ENCODE results near the gene TBC1D17.

The TBC1D17 gene

DNA sequence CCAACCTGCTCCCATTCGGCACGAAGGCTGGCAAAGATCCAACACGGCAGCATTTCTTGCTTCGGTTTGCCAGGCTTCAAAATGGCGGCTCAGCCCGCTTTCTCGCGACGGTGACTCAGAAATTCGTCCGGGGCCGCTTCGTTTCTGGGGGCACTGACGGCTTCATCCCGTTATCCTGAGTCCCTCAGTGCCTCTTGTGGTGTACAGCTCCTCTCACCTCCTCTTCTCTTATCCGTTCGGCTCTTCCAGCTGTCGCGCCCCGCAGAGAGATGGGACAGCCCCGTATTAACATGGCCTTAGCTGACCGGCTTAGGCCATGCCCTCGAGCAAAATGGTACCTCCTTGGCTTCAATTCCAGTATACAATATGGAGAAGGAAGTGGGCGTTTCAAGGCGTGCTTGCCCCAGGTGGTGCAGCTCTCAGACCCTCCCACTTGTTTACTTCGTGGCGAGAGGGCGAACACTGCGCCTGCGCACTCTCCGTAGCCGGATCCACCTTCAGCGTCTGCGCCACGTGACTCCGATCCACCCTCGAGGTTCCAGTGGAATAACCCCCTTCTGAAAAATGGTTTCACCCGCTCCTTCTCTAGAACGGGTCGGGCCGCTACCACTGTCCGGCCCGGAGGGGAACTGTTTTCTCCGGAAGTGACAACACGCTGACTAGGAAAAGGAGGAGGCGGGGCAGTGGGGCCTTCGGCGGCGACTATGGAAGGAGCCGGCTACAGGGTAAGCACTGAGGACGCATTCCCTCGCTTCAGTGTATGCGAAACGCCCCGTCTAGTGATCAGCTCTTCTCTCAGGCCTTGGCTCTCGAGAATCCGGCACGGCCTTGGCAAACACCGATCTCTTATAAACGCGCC is at the start of gene TBC1D17, which contains the start of gene AKT1S1:
Gene TBC1D17 (plus strand): TSS at position 683 of the 859 bp plus-strand sequence. CDS start 22 bp downstream, at position 705.
Gene AKT1S1 (minus strand): TSS at position 336 of the 859 bp plus-strand sequence. CDS start 4,060 bp downstream, outside the sequence.
- Histone ChIP-seq H3K4me3 (ENCODE audit: low read length) (peak within 1 kb of the TSS; percentile 89), H3K9ac (ENCODE audit: low read depth, low read length) (peak within 1 kb of the TSS; percentile 98), H3K27me3 (ENCODE audit: insufficient read depth, low read length) (no peaks in the 10 kb centered on the region), H3K36me3 (ENCODE audit: insufficient read depth, low read depth, low read length) (peaks cover 36% of the 10 kb centered on the region), H3K4me1 (ENCODE audit: insufficient read depth, low read length) (peaks cover 6% of the 10 kb centered on the region; the same call in 1 of the 2 replicates), H3K9me3 (ENCODE audit: insufficient read depth, low read depth, low read length) (no peaks in the 10 kb centered on the region), H3K27ac (ENCODE audit: low read length) (peak within 1 kb of the TSS; percentile 100)

DNA sequence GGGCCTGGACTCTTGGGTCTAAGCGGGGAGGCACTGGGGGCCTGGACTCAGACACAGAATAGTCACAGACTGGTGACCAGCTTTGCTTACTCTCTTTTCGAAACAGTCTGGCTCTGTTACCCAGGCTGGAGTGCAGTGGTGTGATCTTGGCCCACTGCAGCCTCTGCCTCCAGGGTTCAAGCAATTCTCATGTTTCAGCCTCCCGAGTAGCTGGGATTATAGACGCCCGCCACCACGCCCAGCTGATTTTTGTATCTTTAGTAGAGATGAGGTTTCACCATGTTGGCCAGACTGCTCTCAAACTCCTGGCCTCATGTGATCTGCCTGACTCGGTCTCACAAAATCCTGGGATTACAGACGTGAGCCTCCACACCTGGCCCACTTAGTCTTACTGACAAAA is 48.3 kb upstream of the TBC1D17 start:
- no peak overlapping the region for H3K27ac ChIP-seq (ENCODE audit: low read length)
- no peak overlapping the region for H3K9ac ChIP-seq (ENCODE audit: low read depth, low read length)
- H3K4me3 ChIP-seq (ENCODE audit: low read length): no peak overlapping the region
- H3K4me1 ChIP-seq (ENCODE audit: insufficient read depth, low read length): no peaks in the 10 kb centered on the region
- H3K27me3 ChIP-seq (ENCODE audit: insufficient read depth, low read length): no peaks in the 10 kb centered on the region
- no peaks in the 10 kb centered on the region for H3K9me3 ChIP-seq (ENCODE audit: insufficient read depth, low read depth, low read length)
- H3K36me3 ChIP-seq (ENCODE audit: insufficient read depth, low read depth, low read length): peaks cover 42% of the 10 kb centered on the region

DNA sequence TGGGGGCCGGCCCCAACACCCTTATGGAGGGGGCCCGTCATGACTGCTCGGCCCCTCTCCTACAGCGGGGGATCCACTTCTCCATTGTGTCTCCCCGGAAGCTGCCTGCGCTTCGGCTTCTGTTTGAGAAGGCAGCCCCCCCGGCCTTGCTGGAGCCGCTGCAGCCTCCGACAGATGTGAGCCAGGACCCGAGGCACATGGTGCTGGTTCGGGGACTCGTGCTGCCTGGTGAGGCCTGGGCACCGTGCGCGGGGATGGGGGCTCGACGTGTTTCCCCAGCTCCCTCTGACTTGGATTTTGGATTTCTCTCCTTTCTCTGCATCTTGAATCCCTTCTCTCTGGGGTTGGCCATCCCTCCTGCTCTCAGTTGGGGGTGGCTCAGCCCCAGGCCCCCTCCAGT is 47.8 kb upstream of the TBC1D17 start:
- H3K36me3 ChIP-seq (ENCODE audit: insufficient read depth, low read depth, low read length): peaks cover 46% of the 10 kb centered on the region
- H3K4me1 ChIP-seq (ENCODE audit: insufficient read depth, low read length): no peaks in the 10 kb centered on the region
- H3K9ac ChIP-seq (ENCODE audit: low read depth, low read length): no peak overlapping the region
- no peak overlapping the region for H3K4me3 ChIP-seq (ENCODE audit: low read length)
- no peak overlapping the region for H3K27ac ChIP-seq (ENCODE audit: low read length)
- H3K27me3 ChIP-seq (ENCODE audit: insufficient read depth, low read length): no peaks in the 10 kb centered on the region
- H3K9me3 ChIP-seq (ENCODE audit: insufficient read depth, low read depth, low read length): no peaks in the 10 kb centered on the region

DNA sequence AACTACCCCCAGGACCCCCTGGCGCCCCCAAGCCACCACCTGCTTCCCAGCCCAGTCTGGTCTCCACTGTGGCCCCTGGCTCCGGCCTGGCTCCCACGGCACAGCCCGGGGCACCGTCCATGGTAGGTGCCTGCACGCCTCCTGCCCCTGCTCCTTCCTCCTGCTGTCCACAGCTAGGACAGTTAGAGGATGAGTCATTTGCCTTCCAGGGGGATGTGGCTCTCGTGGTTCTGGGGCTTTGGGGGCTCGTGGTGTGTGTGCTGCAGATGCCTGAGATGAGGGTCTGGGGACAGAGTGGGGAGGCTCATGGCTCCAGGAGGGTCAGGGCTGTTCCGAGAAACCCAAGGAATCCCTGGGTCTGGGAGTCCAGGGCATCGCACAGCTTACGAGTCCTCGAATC is 46.7 kb upstream of the TBC1D17 start:
- H3K4me1 ChIP-seq (ENCODE audit: insufficient read depth, low read length): no peaks in the 10 kb centered on the region
- H3K27me3 ChIP-seq (ENCODE audit: insufficient read depth, low read length): no peaks in the 10 kb centered on the region
- H3K9ac ChIP-seq (ENCODE audit: low read depth, low read length): no peak overlapping the region
- H3K9me3 ChIP-seq (ENCODE audit: insufficient read depth, low read depth, low read length): no peaks in the 10 kb centered on the region
- H3K27ac ChIP-seq (ENCODE audit: low read length): no peak overlapping the region
- no peak overlapping the region for H3K4me3 ChIP-seq (ENCODE audit: low read length)
- H3K36me3 ChIP-seq (ENCODE audit: insufficient read depth, low read depth, low read length): peaks cover 53% of the 10 kb centered on the region

DNA sequence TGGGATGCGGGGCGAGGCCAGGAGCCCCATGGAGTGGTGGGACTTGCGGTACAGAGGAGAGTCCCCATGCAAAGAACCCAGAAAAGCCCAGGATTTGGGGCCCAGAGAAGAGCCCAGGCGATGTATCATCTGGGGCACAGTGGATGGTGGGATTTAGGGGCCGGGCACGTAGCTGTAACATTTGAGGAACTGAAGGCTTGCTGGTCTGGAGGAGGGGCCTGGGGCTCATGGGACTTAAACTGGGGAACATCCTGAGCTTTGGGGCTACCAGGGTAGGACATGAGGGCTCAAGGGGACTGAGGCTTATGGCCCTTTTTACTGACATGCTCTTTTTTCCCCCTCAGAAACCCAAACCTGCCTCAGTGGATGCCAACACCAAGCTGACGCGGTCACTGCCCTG is 45.9 kb upstream of the TBC1D17 start:
- H3K36me3 ChIP-seq (ENCODE audit: insufficient read depth, low read depth, low read length): peaks cover 59% of the 10 kb centered on the region
- no peaks in the 10 kb centered on the region for H3K4me1 ChIP-seq (ENCODE audit: insufficient read depth, low read length)
- H3K9me3 ChIP-seq (ENCODE audit: insufficient read depth, low read depth, low read length): no peaks in the 10 kb centered on the region
- no peak overlapping the region for H3K4me3 ChIP-seq (ENCODE audit: low read length)
- H3K27ac ChIP-seq (ENCODE audit: low read length): no peak overlapping the region
- H3K27me3 ChIP-seq (ENCODE audit: insufficient read depth, low read length): no peaks in the 10 kb centered on the region
- H3K9ac ChIP-seq (ENCODE audit: low read depth, low read length): no peak overlapping the region

DNA sequence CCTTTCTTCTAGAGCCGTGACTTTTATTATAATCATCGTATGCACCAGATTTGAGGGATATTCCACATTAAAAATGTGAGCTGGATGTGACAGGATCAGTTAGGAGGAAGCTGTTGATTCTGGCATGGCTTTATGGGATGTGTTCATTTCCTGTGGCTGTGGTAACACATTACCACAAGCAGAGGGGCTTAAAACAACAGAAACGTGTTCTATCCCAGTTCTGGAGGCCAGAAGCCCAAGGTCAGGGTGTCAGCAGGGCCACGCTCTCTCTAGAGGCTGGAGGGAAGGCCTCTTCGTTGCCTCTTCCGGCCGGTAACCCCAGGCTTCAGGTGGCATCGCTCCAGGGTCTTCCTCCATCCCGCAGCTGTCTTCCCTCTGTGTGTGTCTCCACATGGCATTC is 44.9 kb upstream of the TBC1D17 start:
- H3K27ac ChIP-seq (ENCODE audit: low read length): no peak overlapping the region
- H3K27me3 ChIP-seq (ENCODE audit: insufficient read depth, low read length): no peaks in the 10 kb centered on the region
- no peak overlapping the region for H3K9ac ChIP-seq (ENCODE audit: low read depth, low read length)
- H3K36me3 ChIP-seq (ENCODE audit: insufficient read depth, low read depth, low read length): peaks cover 66% of the 10 kb centered on the region
- H3K9me3 ChIP-seq (ENCODE audit: insufficient read depth, low read depth, low read length): no peaks in the 10 kb centered on the region
- H3K4me3 ChIP-seq (ENCODE audit: low read length): no peak overlapping the region
- no peaks in the 10 kb centered on the region for H3K4me1 ChIP-seq (ENCODE audit: insufficient read depth, low read length)

DNA sequence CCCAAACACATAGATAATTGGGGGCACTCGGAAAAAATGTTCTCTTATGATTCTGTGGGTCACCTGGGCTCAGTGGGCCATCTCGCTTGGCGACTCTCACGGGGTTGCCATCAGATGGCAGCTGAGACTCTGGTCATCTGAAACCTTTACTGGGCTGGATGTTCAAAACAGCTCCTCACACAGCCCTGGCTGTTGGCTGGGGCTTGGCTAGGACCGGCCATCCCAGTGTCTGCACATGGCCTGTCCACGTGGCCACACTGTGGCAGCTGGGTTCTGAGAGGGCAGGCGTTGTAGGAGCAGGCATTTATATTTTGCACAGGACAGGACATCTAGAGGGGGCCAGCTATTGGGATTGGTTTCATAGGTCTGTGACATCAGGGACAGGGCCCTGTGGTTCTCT is 43.9 kb upstream of the TBC1D17 start:
- Histone ChIP-seq H3K9ac (ENCODE audit: low read depth, low read length) (no peak overlapping the region), H3K27ac (ENCODE audit: low read length) (no peak overlapping the region), H3K4me1 (ENCODE audit: insufficient read depth, low read length) (no peaks in the 10 kb centered on the region), H3K36me3 (ENCODE audit: insufficient read depth, low read depth, low read length) (peaks cover 76% of the 10 kb centered on the region), H3K4me3 (ENCODE audit: low read length) (no peak overlapping the region), H3K9me3 (ENCODE audit: insufficient read depth, low read depth, low read length) (no peaks in the 10 kb centered on the region), H3K27me3 (ENCODE audit: insufficient read depth, low read length) (no peaks in the 10 kb centered on the region)

DNA sequence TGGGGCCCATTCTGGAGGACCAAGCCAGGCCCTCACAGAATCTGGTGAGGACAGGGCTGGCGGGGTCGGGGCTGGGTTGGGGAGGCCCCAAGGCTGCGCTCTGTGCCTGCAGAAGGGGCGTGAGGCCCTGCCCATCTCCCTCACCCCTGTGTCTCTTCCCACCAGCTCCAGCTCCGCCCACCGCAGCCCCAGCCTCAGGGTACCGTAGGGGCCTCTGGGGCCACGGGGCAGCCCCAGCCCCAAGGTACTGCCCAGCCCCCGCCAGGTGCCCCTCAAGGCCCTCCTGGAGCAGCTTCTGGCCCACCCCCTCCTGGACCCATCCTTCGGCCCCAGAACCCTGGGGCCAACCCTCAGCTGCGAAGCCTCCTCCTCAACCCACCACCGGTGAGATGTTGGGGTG is 41.9 kb upstream of the TBC1D17 start:
- Histone ChIP-seq H3K4me1 (ENCODE audit: insufficient read depth, low read length) (no peaks in the 10 kb centered on the region), H3K36me3 (ENCODE audit: insufficient read depth, low read depth, low read length) (peaks cover 82% of the 10 kb centered on the region), H3K27ac (ENCODE audit: low read length) (no peak overlapping the region), H3K27me3 (ENCODE audit: insufficient read depth, low read length) (no peaks in the 10 kb centered on the region), H3K9ac (ENCODE audit: low read depth, low read length) (no peak overlapping the region), H3K4me3 (ENCODE audit: low read length) (no peak overlapping the region), H3K9me3 (ENCODE audit: insufficient read depth, low read depth, low read length) (no peaks in the 10 kb centered on the region)

DNA sequence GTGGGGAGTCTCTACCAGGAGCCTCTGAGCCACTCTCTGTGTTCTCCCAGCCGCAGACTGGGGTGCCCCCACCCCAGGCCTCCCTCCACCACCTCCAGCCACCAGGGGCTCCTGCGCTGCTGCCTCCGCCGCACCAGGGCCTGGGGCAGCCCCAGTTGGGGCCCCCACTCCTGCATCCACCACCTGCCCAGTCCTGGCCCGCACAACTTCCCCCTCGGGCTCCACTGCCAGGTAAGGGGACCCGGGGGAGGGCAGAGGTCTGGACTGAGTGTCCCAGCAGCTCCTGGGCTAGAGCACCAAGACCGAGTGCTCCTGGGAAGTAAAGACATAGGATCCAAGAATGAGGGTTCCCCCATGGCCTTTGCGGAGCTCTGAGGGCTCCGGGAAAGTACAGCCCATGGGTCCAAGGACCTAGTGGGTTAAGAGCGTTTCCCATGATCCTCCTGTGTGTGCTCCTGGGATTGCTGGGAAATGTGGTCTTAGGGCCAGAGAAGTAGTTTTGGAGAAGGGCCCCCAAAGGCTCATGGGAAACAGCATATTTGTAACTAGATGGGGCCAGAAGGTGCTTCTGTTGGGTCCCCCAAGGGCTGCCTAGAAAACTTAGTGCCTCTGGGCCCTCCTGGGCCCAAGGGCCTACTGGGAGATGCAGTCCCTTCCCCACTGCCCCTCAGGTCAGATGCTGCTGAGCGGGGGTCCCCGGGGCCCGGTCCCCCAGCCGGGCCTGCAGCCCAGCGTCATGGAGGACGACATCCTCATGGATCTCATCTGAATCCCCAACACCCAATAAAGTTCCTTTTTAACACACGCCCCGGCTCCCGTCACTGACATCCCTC is 41.1 kb upstream of the TBC1D17 start:
- Histone ChIP-seq H3K4me3 (ENCODE audit: low read length) (no peak overlapping the region), H3K4me1 (ENCODE audit: insufficient read depth, low read length) (no peaks in the 10 kb centered on the region), H3K36me3 (ENCODE audit: insufficient read depth, low read depth, low read length) (peaks cover 77% of the 10 kb centered on the region), H3K27ac (ENCODE audit: low read length) (no peak overlapping the region), H3K9me3 (ENCODE audit: insufficient read depth, low read depth, low read length) (no peaks in the 10 kb centered on the region), H3K27me3 (ENCODE audit: insufficient read depth, low read length) (no peaks in the 10 kb centered on the region), H3K9ac (ENCODE audit: low read depth, low read length) (no peak overlapping the region)

DNA sequence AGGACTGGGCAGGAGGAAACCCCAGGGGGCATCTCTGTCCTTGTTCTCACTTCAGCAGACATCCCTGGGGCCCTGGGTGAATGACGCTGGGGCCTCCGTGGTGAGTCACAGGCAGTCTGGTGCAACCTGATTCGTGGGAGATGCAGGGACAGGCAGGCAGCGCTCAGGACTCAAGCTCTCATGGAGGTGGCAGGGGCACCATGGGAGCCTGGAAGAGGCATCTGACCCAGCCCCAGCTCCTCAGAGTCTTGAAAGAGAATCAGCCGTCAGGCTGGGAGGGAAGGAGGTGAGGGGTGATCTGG is 40.5 kb upstream of the TBC1D17 start:
- Histone ChIP-seq H3K27me3 (ENCODE audit: insufficient read depth, low read length) (no peaks in the 10 kb centered on the region), H3K9ac (ENCODE audit: low read depth, low read length) (no peak overlapping the region), H3K4me1 (ENCODE audit: insufficient read depth, low read length) (no peaks in the 10 kb centered on the region), H3K27ac (ENCODE audit: low read length) (no peak overlapping the region), H3K4me3 (ENCODE audit: low read length) (no peak overlapping the region), H3K36me3 (ENCODE audit: insufficient read depth, low read depth, low read length) (peaks cover 72% of the 10 kb centered on the region), H3K9me3 (ENCODE audit: insufficient read depth, low read depth, low read length) (no peaks in the 10 kb centered on the region)

DNA sequence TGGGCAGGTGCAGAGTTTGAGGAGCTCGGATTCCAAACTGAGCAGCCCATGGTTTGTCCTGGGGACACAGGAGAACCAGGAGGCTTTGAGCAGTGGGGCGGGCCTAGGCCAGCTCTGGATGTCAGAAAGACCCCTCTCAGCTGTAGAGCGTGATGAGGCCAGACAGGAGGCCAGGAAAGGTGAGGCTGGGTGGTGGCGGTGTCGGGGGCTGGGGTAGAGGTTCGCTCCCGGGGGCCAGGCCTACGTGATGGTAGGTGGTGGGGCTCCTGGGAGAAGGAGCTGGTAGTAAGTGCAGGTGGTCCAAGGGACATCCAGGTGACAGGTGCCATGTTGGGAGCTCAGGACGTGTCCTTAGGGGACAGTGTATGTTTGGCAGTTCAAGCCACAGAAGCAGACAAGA is 40.1 kb upstream of the TBC1D17 start:
- Histone ChIP-seq H3K9ac (ENCODE audit: low read depth, low read length) (no peak overlapping the region), H3K36me3 (ENCODE audit: insufficient read depth, low read depth, low read length) (peaks cover 68% of the 10 kb centered on the region), H3K27ac (ENCODE audit: low read length) (no peak overlapping the region), H3K4me1 (ENCODE audit: insufficient read depth, low read length) (no peaks in the 10 kb centered on the region), H3K9me3 (ENCODE audit: insufficient read depth, low read depth, low read length) (no peaks in the 10 kb centered on the region), H3K4me3 (ENCODE audit: low read length) (no peak overlapping the region), H3K27me3 (ENCODE audit: insufficient read depth, low read length) (no peaks in the 10 kb centered on the region)
